Dermis lymphatic vessel endothelial cell (primary cell): ENCODE results near the gene RNU6-9. TPM values are rescaled to one million over a fixed set of nuclear protein-coding genes. Genes with fewer than 3 reads are reported as not detected.

Experiments
- total RNA-seq: library from RNA; depleted of rRNA; stranded (reverse); fragments of >200 nt; gene quantifications from 2 replicates; pipeline ENCODE4 v1.2.1, GENCODE V29; 2014

RNU6-9 gene
- not detected in 2 replicates for total RNA-seq

DNA sequence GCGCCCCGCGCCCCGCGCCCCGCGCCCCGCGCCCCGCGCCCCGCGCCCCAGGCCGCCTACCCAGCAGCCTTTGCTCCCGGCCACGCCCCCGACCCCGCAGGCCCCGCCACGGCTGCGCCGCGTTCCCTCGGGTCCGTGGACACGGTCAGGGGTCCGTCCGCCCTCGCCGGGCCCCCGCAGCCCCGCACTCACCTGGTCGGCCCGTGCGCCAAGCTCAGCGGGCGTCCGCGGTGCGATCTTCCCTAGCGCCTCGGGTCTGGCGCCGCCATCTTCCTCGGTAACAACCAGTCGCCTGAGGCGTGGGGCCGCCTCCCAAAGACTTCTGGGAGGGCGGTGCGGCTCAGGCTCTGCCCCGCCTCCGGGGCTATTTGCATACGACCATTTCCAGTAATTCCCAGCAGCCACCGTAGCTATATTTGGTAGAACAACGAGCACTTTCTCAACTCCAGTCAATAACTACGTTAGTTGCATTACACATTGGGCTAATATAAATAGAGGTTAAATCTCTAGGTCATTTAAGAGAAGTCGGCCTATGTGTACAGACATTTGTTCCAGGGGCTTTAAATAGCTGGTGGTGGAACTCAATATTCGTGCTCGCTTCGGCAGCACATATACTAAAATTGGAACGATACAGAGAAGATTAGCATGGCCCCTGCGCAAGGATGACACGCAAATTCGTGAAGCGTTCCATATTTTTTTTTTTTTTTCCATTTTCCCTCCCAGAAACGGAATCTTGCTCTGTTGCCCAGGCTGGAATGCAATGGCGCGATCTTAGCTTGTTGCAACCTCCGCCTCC is at the start of gene RNU6-9, which contains the start of gene MED16:
Gene RNU6-9, plus strand, starts transcription at position 591 of the 796 bp plus-strand sequence.
Gene MED16, minus strand, starts transcription at position 294 of the 796 bp plus-strand sequence. CDS start 2,056 bp downstream, outside the sequence.

DNA sequence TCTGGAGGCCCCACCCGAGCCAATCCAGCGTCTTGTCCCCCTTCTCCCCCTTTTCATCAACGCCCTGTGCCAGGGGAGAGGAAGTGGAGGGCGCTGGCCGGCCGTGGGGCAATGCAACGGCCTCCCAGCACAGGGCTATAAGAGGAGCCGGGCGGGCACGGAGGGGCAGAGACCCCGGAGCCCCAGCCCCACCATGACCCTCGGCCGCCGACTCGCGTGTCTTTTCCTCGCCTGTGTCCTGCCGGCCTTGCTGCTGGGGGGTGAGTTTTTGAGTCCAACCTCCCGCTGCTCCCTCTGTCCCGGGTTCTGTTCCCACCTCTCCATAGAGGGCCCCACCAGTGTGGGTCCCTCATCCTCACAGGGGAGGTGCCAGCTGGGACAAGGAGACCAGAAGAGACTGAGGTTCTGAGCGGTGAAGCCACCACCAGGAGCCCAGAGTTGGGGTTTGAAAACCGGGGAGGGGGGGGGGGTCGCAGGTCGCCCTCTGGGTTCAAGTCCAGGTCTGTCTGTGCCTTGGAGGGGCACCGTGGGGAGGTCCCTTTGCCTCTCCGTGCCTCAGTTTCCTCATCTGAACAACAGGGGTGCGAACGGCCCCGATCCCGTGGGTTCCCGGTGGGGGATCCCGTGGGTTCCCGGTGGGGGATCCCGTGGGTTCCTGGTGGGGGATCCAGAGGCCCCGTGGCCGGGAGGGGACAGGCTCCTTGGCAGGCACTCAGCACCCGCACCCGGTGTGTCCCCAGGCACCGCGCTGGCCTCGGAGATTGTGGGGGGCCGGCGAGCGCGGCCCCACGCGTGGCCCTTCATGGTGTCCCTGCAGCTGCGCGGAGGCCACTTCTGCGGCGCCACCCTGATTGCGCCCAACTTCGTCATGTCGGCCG is 40.9 kb upstream of the RNU6-9 start, which contains the start of gene ELANE:
Gene ELANE, plus strand, starts transcription at position 168 of the 878 bp plus-strand sequence. Its CDS starts 26 bp downstream, at position 194.

DNA sequence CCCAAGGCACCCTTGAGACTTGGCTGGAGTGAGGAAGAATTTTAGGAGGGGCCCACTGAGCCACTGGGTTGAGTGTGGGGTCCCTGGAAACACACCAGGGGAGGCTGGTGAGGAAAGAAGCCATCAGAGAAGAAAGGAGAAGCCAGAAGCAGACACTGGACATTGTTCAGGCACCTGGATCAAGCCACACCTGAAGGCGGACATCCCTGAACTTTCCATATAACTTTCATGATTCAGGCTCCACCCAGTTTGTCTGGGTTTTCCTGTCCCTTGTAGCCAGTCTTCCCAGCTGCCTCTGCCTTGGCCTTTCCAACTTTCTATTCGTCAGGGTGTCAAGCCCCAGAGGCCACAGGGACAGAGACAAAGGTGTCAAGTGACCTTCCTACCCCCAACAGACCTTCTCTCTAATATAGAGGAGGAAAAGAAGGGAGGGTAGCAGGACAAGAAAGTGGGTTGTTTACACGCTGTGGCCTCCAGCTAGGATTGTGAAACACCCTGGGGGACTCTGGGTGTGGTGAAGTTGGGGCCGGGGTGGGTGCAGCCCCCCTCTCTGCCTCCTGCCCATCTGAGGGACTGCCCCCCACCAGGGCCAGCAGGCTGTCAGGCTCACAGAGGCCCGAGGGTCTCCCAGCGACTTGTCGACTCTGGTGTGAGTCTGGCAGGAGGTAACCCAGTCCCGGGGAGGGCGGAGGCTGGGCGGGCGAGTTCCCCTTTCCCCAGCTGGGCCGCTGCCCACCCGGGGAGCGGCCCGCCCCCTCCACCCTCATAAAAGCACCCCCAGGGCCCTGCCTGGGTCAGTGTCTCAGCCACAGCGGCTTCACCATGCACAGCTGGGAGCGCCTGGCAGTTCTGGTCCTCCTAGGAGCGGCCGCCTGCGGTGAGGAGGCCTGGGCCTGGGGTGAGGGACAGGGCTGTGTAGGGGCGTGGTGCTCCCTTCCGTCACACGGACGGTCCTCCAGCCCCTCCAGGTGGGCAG is 34.1 kb upstream of the RNU6-9 start, which contains the start of gene CFD:
Gene CFD, plus strand, starts transcription at position 797 of the 976 bp plus-strand sequence. Its CDS starts 26 bp downstream, at position 823.

DNA sequence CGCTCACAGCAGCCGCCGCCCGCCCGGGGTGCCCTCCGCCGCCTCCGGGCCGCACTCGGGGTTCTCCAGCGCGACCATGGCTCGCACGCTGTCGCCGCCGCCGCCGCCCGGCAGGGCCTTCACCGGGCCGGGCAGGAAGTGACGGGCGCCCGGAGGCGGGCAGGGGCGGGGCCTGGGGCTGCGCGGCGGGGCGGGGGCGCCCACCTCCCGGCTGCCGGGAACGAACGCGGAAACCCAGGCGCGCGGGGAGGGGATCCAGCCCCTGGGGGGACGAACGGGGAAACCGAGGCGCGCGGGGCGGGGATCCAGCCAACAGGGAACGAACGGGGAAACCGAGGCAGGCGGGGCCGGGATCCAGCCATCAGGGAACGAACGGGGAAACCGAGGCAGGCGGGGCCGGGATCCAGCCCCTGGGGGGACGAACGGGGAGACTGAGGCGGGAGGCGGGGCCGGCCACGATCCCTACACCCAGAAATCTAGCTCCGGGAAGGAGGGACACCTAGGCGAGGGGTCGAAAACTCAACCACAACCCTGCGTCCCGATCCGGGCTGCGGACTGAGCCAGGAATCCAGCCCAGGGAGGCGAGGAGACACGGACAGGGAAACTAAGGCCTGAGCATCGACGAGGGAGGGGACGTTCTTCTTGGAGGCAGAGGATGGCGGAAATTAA is 19.9 kb downstream of the RNU6-9 start, which contains the start of gene R3HDM4:
Gene R3HDM4, minus strand, starts transcription at position 140 of the 669 bp plus-strand sequence. Its CDS starts 62 bp downstream, at position 78.

DNA sequence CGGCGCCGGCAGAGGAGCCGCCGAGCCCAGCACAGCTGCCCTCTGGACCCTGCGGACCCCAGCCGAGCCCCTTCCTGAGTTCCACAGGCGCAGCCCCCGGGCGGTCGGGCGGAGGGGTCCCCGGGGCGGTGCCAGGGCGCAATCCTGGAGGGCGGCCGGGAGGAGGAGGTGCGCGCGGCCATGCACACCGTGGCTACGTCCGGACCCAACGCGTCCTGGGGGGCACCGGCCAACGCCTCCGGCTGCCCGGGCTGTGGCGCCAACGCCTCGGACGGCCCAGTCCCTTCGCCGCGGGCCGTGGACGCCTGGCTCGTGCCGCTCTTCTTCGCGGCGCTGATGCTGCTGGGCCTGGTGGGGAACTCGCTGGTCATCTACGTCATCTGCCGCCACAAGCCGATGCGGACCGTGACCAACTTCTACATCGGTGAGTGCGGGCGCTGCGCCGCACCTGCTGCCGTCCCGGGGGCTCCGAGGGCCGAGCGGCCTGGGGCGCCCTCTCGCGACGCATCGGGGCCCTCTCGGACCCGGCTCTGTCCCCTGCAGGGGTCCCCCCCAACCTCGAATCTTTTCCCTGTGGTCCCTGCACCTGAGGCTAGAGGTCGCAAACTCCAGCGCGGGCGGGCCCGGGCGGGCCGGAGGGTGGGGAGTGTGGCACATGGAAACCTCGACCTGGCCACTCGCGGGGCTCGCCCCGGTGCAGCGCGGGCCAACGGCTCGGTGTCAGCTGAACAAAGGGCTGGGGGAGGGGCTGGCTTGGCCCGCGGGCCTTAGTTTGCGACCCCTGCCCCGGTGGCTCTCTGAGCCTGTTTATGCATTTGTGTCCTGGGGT is 24.3 kb downstream of the RNU6-9 start, which contains the start of gene KISS1R:
Gene KISS1R, plus strand, starts transcription at position 11 of the 829 bp plus-strand sequence. Its CDS starts 170 bp downstream, at position 181.

DNA sequence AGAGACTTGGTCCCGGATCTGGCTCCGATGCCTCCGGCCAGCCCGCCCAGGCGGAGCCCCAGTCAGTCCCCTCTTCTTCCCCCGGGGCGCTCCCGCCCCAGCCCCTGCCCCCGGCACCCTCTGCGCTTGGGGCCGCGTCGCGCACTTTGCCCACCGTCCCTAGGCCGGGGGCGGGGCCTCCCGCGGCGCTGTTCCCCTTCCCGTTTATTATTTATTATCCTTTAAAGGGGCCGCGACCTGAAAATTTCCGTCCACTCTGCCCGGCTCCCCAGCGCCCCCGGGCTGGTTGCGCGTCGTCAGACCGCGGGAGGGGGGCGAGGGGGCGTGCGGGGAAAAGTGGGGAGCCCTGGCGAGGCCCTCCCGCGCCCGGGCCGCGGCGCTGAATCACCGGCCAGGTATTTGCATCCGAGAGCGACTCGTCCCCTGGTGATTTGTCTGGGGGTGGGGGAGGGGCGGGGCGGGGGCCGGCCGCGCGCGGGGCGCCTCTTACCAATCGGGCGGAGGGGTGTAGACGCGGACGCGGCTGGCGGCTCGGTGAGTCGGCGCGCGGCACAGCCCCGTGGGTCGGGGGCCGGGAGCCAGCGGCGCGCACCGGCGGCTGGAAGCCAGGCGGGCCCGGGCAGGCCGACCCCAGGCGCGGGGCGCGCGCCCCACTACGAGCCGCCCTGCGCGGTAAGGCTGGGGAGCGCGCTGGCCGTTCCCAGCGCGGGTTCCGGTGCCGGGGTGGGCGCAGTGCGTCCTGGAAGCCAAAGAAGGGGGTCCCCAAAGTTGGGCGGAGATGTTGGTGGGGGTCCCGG is 32.4 kb downstream of the RNU6-9 start, which contains the start of gene ARID3A:
Gene ARID3A, plus strand, starts transcription at position 510 of the 797 bp plus-strand sequence. CDS start 3,494 bp downstream, outside the sequence.

Other genes with a start within 250 kb of the RNU6-9 start
- 14.2 and 25.0 TPM in 2 replicates for gene RNF126, start 230.3 kb upstream of the RNU6-9 start, total RNA-seq
- 3.4 and 5.9 TPM in 2 replicates for gene FSTL3, start 217.1 kb upstream of the RNU6-9 start, total RNA-seq
- gene PRSS57, start 198.0 kb upstream of the RNU6-9 start, total RNA-seq, result not detected in 2 replicates
- 28.6 and 34.0 TPM in 2 replicates for gene PALM, start 184.5 kb upstream of the RNU6-9 start, total RNA-seq
- gene MISP, start 142.4 kb upstream of the RNU6-9 start, total RNA-seq, result under 0.01 TPM in 1 of 2 replicates, not detected in the other
- 118 and 139 TPM in 2 replicates for gene PTBP1, start 96.0 kb upstream of the RNU6-9 start, total RNA-seq
- under 0.01 TPM in 2 replicates for gene PLPPR3, start 71.5 kb upstream of the RNU6-9 start, total RNA-seq
- not detected in 2 replicates for gene AZU1, start 65.6 kb upstream of the RNU6-9 start, total RNA-seq
- gene PRTN3, start 52.5 kb upstream of the RNU6-9 start, total RNA-seq, result not detected in 2 replicates
- not detected in 2 replicates for gene ELANE, start 41.2 kb upstream of the RNU6-9 start, total RNA-seq
- gene CFD, start 33.8 kb upstream of the RNU6-9 start, total RNA-seq, result 0.52 and 0.54 TPM in 2 replicates
- gene MED16, start 297 bp upstream of the RNU6-9 start, total RNA-seq, result 16.1 and 20.6 TPM in 2 replicates
- gene R3HDM4, start 19.7 kb downstream of the RNU6-9 start, total RNA-seq, result 37.0 and 37.5 TPM in 2 replicates
- gene KISS1R, start 23.8 kb downstream of the RNU6-9 start, total RNA-seq, result not detected in 2 replicates
- 4.7 and 5.6 TPM in 2 replicates for gene ARID3A, start 32.6 kb downstream of the RNU6-9 start, total RNA-seq
- gene WDR18, start 90.9 kb downstream of the RNU6-9 start, total RNA-seq, result 67.0 and 73.3 TPM in 2 replicates
- 0.09 and 0.33 TPM in 2 replicates for gene GRIN3B, start 106.9 kb downstream of the RNU6-9 start, total RNA-seq
- 36.9 and 38.3 TPM in 2 replicates for gene TMEM259, start 127.6 kb downstream of the RNU6-9 start, total RNA-seq
- gene RNU6-2, start 128.0 kb downstream of the RNU6-9 start, total RNA-seq, result not detected in 2 replicates
- 54.7 and 73.7 TPM in 2 replicates for gene CNN2, start 133.1 kb downstream of the RNU6-9 start, total RNA-seq
- gene ABCA7, start 146.6 kb downstream of the RNU6-9 start, total RNA-seq, result 2.4 and 3.6 TPM in 2 replicates
- gene ARHGAP45, start 173.7 kb downstream of the RNU6-9 start, total RNA-seq, result 11.9 and 24.8 TPM in 2 replicates
- 69.8 and 81.8 TPM in 2 replicates for gene POLR2E, start 201.9 kb downstream of the RNU6-9 start, total RNA-seq
- gene GPX4, start 210.5 kb downstream of the RNU6-9 start, total RNA-seq, result 369 and 438 TPM in 2 replicates